ENCODE measurements around the gene ADCK2.
A peak's percentile ranks its signal among the peaks of the same experiment; 100 is the strongest.
"Not testable (repeated sequence)": the region's sequence is repeated elsewhere in the genome, so short reads cannot be mapped to it uniquely, and the experiment has no call there.

ADCK2 gene

DNA sequence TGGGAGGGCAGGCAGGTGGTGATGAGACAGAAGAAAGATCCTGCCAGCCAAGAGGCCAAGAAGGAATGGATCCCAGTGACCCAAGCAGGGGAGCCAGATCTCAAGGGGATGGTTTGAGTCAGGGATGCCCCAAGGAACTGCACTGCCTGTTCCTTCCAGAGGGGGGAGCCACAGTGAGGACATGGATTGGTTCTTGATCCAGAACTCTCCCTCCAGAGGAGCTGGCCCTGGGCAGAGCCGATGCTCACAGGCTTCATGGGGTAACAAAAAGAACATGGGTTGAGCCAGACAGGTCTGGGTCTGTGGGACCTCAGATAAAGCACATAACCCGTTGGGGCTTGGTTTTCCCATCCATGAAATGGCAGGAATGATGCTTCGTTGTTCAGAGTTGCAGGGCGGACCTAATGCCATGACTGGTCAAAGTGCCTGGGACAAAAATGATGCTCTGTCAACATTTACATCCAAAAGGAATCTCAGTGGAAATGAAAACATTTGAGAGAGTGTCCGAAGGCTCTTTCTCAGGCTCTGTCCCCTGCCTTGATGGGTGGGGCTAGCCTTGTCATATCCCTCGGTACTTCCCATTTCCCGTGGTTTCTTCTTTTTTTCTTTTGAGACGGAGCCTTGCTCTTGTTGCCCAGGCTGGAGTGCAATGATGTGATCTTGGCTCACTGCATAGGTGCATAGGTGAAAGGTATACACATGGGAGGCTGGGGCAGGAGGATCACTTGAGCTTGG is 27.4 kb upstream of the ADCK2 start:
- peak in 1 of 2 donors; percentile 33 for DNase-seq

DNA sequence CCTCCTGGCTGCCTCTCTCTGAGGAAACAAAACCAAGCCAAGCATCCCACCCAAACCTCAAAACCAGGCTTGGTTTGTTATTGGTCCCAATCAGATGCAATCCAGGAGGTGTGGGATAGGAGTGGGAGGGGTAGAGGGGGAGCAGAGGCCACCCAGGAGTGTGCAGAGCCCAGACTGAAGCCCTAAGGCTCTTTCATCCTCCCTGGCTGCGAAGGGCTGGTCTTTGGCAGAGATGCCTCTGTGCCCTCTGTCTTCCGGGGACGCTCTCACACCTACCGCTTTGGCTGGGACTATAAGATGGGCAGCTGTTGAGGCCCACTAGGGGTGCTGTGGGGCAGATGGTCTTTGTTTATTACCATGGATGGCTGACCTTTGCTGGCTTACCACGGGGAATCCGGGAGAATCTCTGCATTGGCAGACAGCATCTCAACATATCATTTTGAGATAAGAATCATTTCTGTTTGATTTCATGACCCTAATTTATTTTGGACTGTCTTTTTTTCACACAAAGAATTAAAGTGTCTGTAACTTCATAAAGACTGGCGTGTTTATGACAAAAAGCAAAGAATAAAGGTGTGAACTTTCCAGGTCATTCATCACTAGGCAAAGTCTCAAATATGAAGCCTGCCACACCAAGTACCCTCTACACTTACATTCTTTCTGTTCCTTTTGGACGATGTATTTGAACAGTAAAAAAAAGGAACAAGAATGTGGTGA is 25.7 kb upstream of the ADCK2 start:
- peak; percentile 33 to 48 for DNase-seq

DNA sequence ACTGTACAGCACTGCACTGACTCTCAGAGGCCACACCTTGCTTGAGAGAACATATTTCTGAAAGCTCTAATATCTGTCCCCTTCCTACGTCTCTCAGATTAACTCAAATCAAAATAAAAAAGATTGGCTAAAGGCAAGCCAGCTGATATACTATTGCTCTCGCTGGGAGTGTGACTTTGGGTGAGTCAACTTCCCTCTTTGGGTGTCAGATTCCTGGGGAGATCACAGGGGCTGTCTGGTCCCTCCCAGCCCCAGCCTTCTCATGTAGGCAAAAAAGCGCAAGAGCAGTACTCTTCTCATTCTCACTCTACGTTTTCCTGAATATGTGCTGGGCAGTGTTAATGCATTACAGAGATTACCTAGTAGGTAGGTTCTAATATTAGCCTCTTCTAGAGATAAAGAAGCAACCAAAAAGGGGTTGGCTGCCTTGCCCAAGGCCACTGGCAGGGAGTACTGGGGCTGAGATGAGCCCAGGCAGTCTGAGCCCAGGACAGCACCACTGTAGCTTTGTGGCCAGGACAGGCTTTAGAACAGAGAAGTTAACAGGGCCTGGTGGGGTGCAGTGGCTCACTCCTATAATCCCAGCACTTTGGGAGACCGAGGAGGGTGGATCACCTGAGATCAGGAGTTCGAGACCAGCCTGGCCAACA is 23.1 kb upstream of the ADCK2 start:
- peak; percentile 64 to 82 for DNase-seq

DNA sequence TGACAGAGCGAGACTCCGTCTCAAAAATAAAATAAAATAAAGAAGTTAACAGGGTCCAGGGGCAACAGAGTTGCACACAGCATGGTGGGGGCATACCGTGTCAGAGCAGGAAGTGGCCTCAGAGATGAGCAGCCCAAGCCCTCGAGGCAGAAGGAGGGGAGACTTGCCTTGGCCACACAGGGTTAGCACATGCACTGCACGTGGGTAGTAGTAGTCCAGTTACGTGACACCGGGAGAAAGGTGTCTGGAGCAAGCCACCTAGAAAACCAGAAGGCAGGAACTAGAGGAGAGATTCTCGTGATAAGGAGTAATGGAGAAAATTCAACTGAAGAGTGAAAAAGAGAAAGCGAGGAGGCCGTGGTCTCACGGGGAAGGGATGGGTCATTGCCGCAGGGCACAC is 22.4 kb upstream of the ADCK2 start:
- no peak for DNase-seq

DNA sequence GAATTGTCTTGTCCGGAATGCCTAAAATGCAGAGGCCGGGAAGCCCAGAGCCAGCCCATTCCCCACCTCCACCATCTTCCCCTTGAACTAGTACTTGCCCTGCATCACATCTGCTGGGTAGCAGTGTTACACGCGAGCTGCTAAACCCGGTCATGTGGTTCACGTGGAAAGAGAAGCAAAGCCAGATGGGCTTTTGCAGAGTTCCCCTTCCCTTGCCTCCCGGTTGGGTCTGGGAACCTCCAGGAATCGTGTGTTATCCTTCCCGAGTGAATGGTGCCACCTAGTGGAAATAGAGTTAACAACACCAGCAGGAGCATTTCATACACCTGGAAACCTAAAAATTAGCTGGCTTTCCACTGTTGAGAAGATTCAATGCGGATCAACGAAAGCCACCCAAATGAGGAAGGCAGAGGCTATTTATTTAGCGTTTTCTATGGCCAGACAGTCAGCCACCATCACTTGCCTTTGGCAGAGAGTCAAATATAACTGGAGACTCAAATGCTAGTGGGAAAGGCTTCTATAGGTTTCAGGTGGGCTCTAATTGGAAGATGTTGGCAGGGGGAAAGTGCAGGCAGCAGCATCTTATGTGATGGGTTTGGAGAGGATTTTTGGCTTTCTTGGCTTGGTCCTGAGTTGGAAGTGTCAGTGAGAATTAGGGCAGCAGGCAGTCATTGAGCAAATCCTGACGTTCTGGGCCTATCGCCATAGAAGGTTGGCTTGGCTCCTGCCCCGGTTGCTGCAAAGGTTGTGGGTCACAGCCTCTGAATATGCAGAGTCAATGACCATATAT is 19.2 kb upstream of the ADCK2 start:
- peak; percentile 45 to 72 for DNase-seq

DNA sequence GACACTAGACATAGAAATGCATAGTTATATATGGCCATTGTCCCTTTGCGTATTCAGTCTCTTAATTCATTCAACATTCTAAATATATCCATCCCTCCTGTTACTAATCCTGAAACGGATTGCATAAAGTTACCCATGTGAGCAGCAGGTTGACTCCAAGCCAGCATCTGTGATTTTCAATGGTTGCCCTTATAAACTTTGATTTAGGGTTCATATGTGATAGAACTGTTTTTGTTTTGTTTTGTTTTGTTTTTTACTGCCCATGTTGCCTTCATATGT is 18.7 kb upstream of the ADCK2 start:
- no peak for DNase-seq

DNA sequence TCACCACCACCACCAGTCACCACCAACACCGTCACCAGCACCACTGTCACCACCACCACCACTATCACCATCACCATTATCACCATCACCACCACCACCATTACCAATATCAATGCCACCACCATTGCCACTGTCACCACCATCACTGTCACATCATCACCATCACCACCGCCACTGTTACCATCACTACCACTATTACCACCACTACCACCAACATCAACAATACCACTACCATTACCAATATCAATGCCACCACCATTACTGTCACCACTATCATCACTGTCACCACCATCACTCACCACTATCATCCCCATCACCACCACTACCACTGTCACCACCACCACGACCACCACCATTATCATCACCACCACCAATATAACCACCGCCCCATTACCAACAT is 18.1 kb upstream of the ADCK2 start:
- DNase-seq = no peak

DNA sequence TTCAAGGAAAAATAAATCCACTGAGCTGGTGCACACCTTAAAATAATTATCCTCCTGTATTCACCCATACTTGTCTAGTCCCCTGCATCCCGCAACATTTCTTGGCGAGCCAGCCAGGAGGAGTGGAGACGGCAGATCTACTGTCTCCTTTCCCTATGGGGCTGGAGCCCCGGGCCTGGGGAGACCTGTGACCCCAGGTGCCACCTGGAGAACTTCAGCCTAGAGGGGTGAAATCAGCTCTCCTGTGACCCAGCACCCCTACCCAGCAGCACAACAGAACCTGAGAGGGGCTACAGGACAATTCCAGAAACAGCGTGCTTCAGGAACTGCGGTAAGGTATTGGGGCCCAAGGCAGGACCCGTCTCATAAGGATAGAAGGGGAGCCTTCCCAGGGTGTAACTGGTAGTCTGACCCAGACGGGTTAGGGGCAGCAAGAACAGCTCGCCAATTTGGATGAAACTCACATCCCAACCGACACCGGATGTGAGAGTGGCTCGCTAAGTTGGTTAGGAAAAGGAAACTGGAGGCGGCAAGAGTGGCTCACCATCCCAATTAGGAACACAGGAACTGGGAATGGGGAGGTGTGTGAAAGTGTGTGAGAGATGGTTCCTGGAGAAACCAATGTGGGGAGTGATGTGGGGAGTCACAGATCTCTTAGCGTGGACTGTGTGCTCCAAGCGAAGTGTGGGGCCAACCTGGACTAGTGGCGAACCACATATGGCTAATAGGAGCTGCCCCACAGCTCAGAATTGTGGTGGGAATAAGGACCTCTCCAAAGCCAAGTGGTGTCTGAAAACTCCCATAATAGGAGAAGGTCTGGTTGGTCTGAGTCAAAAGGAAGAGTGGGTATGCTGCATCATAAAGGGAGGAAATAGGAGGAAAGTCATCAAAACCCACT is 17.0 kb upstream of the ADCK2 start:
- DNase-seq = no peak

DNA sequence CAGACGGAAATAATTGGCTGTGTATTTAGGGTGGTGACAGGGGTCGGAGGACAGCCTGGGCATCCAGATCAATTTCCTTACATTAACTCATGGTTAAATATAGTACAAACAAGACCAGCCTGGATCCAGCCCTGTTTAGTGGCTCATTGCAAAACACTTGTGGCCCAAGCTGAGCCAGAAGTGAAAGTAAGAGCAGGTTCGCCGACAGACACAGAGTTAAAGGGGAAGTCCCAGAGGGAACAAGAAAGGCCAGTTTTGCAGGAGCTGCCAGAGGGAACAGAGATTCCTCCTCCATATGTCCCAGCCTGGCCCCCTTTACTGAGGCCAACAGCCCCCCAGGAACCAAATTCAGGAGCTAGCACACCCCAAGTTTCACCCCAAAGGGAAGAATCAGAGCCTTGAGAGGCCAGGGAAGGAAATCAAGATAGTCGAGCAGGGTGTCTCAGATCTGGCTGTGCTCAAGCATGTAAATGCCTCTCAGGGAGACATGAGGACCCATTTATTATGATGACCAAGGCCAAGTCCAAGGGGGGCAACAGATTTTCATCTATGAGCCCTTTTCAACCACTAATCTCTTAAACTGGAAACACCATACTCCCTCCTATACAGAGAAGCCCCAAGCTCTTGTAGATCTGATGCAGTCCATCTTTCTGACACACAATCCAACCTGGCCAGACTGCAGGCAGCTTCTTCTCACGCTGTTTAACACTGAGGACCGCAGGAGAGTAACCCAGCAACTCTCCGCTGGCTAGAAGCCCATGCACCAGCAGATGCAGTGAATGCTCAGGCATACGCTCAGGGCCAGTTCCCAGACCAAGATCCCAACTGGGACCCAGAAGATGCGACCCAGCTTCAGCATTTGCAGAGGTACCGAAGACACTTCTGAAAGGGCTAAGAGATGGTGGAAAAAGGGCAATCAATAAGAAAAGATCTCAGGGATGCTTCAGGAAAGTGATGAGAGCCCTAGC is 15.9 kb upstream of the ADCK2 start:
- peak; percentile 90 to 92 for DNase-seq

DNA sequence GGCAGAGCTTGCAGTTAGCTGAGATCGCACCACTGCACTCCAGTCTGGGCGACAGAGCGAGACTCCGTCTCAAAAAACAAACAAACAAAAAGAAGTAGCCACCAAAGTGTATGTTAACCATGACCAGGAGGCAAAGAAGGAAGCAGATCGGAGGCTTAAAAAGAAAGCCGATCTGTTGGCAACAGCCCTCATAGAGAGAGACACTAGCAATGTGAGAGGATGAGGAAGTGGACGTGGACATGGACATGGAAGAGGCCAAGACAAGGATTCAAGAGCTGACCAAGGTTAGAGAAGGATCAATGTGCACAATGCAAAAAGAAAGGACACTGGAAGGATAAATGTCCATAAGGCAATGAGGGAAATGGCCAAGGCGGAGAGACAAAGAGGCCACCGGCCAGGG is 14.9 kb upstream of the ADCK2 start:
- peak; percentile 43 to 46 for DNase-seq

DNA sequence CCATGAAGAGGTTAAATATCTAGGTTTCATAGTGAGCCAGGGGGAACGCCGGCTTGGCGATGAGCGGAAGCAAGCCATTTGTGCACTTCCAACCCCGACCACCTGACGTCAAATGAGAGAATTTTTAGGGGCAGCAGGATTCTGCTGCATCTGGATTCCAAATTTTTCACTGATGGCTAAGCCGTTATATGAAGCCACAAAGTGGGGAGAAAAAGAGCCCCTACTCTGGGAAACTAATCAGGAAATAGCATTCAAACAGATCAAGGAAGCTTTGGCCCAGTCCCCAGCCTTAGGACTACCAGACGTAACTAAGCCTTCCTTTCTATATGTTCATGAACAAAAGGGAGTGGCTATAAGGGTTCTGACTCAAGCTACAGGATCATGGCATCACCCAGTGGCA is 12.9 kb upstream of the ADCK2 start:
- no peak for DNase-seq

DNA sequence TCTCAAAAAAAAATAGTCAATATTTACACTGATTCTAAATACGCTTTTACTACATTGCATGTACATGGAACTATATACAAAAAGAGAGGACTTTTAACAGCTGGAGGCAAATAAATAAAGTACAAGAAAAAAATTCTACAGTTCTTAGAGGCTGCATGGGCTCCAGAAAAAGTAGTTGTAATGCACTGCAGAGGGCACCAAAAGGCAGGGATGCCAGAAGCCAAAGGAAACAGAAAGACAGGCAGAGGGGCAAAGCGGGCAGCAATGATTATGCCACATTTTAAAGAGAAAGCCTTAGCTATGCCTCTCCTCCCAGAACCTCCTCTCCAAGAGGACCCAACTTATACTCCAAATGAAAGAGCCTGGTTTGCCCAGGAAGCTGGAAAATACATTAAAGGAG is 11.6 kb upstream of the ADCK2 start:
- DNase-seq = no peak

DNA sequence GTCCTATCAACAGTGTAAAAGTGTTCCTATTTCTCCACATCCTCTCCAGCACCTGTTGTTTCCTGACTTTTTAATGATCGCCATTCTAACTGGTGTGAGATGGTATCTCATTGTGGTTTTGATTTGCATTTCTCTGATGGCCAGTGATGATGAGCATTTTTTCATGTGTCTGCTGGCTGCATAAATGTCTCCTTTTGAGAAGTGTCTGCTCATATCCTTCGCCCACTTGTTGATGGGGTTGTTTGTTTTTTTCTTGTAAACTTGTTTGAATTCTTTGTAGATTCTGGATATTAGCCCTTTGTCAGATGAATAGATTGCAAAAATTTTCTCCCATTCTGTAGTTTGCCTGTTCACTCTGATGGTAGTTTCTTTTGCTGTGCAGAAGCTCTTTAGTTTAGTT is 9.8 kb upstream of the ADCK2 start:
- DNase-seq = not testable (repeated sequence)

DNA sequence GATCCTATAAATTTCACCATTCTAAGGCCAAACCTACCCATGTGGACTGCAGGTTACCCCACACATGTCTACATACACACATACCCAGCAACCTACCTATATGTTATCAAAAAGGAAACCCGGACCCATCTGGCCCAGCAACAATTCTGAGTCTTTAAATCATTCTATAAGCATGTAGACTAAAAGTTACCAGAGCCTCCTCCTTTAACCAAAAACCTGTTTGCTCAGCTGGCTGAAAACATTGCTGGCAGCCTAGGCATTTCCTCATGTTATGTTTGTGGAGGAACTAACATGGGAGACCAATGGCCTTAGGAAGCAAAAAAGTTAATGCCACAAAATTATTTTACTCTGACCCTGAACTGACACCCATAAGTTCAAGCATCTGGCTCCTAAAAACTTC is 5.3 kb upstream of the ADCK2 start:
- DNase-seq = no peak

DNA sequence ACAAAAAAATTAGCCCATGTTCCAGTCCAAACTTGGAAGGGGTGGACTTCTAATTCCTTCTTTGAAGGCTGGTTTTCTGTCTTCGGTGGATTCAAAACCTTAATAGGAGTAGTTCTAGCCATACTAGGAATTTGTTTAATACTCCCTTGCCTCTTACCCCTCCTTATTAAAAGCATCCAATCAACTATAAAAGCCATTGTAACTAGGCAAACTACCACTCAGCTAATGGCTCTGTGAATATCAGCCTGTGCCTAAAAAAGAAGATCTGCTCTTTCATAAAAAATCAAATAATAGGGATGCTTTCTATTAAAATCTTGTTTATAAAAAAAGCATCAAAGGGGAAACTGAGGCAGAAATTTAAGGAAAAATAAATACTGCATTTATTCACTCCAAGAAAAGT is 4.1 kb upstream of the ADCK2 start:
- DNase-seq = no peak

DNA sequence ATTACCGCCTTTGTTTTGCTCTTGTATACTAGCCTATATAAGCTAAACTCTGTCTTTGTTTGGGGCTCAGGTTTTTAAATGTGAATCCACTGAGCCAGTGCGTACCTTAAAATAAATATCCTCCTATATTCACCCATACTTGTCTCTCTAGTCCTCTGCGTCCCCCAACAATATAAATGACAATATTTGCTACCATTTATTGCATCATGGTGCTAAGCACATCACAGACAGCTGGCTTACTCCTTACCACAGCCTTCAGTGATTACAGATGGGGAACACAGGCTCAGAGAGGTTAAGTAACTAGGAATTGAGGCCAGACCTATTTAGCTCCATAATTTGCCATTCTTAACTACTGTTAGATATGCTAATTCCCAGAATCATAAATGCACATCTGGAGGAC is 3.4 kb upstream of the ADCK2 start:
- DNase-seq = no peak

DNA sequence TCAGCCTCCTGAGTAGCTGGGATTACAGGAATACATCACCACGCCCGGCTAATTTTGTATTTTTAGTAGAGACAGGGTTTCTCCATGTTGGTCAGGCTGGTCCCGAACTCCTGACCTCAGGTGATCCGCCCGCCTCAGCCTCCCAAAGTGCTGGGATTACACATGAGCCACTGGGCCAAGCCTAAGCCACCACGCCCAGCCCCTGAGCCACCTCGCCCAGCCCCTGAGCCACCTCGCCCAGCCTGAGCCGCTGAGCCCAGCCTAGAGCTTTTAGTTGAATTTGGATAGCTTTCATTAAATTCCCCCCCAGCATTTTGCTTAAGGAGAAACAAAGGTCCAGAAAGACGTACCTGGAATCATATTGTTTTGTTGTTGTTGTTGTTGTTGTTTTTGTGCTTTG is 2.9 kb upstream of the ADCK2 start:
- not testable (repeated sequence) for DNase-seq

DNA sequence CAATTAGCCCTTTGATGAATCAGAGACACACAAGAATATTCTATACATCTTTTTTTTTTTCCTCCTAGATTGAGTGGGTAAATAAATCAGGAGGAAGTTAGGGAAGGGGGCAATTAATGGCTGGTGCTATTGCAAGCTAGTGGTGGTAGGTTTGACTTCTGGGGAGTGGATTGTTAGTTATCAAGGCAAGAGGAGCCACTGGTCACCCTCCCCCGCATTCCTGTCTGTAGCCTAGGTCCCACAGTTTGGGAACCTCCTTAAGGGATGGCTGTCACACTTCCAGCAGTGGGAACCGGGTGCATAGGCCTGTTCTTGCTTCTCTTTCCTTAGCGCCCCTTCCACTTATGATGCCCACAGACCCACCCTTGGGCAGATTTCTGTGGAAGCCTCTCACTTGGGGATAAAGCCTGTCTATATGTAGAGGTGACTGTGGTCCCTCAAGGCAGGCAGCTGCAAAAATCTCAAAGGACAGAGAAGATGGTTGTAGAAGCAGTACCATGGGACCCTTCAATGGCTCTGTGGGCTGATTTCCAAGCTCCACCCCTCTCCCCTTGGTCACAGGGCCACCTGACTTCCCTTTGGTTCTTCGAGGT is 2.3 kb upstream of the ADCK2 start:
- no peak for DNase-seq

DNA sequence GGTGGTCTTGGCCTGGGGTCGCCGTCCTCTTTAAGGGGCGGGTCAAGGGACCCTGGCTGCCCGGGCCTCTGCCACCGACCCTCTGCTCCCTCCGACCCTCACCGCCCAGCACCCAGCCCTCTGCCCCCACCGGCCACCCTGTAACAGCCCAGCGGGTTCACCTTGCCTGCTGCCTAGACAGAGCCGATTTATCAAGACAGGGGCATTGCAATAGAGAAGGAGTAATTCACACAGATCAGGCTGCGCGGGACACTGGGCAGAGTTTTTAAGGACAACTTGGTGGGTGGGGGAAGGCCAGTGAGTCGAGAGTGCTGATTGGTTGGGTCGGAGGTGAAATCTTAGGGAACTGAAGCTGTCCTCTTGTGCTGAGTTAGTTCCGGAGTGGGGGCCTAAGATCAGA is 779 bp upstream of the ADCK2 start:
- DNase-seq = peak; percentile 18 to 68

DNA sequence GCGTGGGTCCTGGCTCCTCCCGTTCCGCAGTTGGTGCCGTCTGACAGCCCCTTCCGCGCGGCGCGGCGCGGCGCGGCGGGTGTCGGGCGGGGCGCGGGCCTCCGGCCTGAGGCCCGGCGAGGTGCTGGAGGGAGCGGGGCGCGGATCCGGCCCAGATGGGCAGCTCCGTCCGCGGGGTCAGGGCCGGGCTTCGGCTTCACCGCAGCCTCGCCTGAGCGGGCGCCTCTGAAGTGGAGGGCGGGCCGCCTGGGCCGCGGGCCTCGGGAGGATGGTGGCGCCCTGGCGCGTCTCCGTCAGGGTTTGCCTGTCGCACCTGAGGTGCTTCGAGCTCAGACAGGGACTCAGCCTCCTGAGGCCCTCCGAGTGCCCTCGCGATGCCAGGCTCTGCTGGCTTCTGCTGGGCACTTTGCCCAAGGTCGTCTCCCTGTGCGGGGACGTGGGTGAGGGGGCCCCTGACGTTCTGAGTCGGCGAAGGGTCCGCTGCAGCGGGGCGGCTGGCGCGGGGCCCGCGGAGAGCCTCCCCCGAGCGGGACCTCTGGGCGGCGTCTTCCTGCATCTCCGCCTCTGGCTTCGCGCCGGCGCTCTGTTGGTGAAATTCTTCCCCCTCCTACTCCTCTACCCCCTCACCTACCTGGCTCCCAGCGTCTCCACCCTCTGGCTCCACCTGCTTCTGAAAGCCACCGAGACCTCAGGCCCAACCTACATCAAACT is 473 bp downstream of the ADCK2 start:
- DNase-seq = peak in 1 of 2 donors; percentile 14

Measured in inflammatory macrophage (primary cell).